ENCODE measurements around the gene NCAPD2.
"Not testable (repeated sequence)": the region's sequence is repeated elsewhere in the genome, so short reads cannot be mapped to it uniquely, and the experiment has no call there.

NCAPD2 gene

GRCh38 chr12:6497291-6497690, 3.4 kb downstream of the NCAPD2 start:
- not testable (repeated sequence) for DNase-seq

GRCh38 chr12:6500466-6500865, 6.6 kb downstream of the NCAPD2 start:
- no peak for DNase-seq

- DNase-seq = no peak
Measured at GRCh38 chr12:6507102-6507998, 13.4 kb downstream of the NCAPD2 start.

GRCh38 chr12:6508087-6508486, 14.2 kb downstream of the NCAPD2 start:
- DNase-seq = no peak

DNA sequence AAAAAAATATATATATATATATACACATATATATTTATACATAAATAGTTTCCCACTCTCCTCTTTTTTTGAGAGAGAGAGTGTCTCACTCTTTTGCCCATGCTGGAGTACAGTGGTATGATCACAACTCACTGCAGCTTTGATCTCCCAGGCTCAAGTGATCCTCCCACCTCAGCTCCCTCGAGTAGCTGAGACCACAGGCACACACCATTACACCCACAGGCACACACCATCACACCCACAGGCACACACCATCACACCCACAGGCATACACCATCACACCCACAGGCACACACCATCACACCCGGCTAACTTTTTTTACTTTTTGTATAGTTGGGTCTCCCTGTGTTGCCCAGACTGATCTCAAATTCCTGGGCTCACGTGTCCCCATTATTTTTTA, 26.3 kb downstream of the NCAPD2 start:
- no peak for DNase-seq

DNA sequence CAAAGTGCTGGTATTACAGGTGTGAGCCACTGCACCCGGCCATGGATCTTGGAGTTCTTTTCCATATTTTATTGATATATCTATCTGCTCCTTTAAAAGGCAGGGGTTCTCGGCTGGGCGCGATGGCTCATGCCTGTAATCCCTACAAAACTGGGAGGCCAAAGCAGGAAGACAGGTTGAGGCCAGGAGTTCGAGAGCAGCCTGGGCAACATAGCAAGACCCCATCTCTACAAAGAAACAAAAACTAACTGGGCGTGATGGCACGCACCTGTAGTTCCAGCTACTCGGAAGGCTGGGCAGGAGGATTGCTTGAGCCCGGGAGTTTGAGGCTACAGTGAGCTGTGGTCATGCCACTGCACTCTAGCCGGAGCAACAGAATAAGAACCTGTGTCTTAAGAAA, 28.3 kb downstream of the NCAPD2 start:
- no peak for DNase-seq

- DNase-seq = no peak
Measured at GRCh38 chr12:6523708-6524107, 29.8 kb downstream of the NCAPD2 start.

- DNase-seq = no peak
Measured at GRCh38 chr12:6524648-6525047, 30.7 kb downstream of the NCAPD2 start.

GRCh38 chr12:6526201-6526600, 32.3 kb downstream of the NCAPD2 start:
- DNase-seq = no peak

GRCh38 chr12:6526766-6527525, 33.0 kb downstream of the NCAPD2 start:
- DNase-seq = no peak

DNA sequence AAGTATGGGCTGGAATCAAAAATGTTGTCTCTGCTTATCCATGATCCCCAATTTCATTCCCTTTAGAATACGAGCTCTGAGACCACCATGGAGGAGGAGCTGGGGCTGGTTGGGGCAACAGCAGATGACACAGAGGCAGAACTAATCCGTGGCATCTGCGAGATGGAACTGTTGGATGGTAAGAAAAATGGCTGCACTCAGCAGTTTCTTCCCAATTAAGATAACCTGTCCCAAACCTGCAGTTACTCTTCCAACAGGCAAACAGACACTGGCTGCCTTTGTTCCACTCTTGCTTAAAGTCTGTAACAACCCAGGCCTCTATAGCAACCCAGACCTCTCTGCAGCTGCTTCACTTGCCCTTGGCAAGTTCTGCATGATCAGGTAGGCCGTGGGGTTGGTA, 33.8 kb downstream of the NCAPD2 start:
- DNase-seq = no peak

- DNase-seq = no peak
Measured at GRCh38 chr12:6528539-6529235, 34.8 kb downstream of the NCAPD2 start.

- no peak for DNase-seq
Measured at GRCh38 chr12:6529291-6529737, 35.4 kb downstream of the NCAPD2 start.

DNA sequence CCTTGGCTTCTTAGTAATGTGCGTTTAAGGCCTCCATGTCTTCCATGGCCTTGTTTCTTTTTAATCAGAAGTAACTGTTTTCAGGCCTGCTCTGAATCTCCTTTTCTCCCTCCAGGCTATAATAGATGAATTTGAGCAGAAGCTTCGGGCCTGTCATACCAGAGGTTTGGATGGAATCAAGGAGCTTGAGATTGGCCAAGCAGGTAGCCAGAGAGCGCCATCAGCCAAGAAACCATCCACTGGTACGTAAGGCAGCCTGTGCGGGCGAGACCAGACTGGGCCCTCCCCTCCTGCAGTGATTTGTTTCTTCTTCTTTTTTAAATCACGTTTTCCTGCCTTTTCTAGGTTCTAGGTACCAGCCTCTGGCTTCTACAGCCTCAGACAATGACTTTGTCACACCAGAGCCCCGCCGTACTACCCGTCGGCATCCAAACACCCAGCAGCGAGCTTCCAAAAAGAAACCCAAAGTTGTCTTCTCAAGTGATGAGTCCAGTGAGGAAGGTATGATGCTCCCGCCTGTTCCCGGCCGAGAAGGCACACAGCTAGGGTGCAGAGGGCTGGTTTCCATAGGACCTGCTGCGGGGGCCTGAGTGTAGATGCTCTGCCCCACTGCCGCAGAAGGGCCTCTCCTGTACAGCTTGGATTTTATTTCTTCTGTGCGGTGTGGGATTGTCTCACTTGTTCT, 36.8 kb downstream of the NCAPD2 start:
- DNase-seq = no peak

GRCh38 chr12:6532051-6532926, 38.4 kb downstream of the NCAPD2 start:
- DNase-seq = peak; percentile 75 to 86 (median 76)

DNA sequence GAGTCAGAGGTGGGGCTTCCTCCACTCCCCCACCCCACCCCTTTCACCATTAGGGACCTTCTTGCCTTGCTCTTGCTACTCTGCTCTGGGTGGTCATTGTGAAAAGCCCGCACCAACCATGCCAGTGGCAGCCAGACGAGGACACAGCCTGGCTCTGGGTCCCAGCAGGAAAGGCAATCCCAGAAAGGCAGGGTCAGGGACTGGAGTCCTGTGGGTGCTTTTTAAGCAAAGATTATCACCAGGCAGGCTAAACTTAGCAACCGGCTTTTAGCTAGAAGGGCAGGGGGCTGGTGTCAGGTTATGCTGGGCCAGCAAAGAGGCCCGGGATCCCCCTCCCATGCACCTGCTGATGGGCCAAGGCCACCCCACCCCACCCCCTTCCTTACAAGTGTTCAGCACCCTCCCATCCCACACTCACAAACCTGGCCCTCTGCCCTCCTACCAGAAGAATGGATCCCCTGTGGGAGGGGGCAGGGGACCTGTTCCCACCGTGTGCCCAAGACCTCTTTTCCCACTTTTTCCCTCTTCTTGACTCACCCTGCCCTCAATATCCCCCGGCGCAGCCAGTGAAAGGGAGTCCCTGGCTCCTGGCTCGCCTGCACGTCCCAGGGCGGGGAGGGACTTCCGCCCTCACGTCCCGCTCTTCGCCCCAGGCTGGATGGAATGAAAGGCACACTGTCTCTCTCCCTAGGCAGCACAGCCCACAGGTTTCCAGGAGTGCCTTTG, 39.2 kb downstream of the NCAPD2 start:
- peak; percentile 44 to 65 (median 44) for DNase-seq

GRCh38 chr12:6533653-6533922, 39.7 kb downstream of the NCAPD2 start:
- DNase-seq = peak in 1 of 3 donors; percentile 34

- DNase-seq = peak; percentile 96 to 97 (median 96)
Measured at GRCh38 chr12:6533923-6534694, 40.2 kb downstream of the NCAPD2 start, which contains the start of gene GAPDH. Gene GAPDH, plus strand, starts transcription at chr12:6534517. Its CDS starts 316 bp downstream, at chr12:6534833.

DNA sequence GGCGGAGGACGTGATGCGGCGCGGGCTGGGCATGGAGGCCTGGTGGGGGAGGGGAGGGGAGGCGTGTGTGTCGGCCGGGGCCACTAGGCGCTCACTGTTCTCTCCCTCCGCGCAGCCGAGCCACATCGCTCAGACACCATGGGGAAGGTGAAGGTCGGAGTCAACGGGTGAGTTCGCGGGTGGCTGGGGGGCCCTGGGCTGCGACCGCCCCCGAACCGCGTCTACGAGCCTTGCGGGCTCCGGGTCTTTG, 40.7 kb downstream of the NCAPD2 start:
- DNase-seq = peak in 1 of 3 donors; percentile 85

GRCh38 chr12:6534945-6535696, 41.2 kb downstream of the NCAPD2 start:
- DNase-seq = peak; percentile 91 to 94 (median 92)
